Ecto neural progenitor cell (in vitro differentiated cells): Measurements from ENCODE around the gene ASTL.
"Not testable (repeated sequence)": the region's sequence is repeated elsewhere in the genome, so short reads cannot be mapped to it uniquely, and the experiment has no call there.

Experiments used
- DNase-seq: peaks from one replicate; pipeline ENCODE4 v3.0.0-alpha.2; 2018; ENCODE audit warnings: low spot score

Gene ASTL

DNA sequence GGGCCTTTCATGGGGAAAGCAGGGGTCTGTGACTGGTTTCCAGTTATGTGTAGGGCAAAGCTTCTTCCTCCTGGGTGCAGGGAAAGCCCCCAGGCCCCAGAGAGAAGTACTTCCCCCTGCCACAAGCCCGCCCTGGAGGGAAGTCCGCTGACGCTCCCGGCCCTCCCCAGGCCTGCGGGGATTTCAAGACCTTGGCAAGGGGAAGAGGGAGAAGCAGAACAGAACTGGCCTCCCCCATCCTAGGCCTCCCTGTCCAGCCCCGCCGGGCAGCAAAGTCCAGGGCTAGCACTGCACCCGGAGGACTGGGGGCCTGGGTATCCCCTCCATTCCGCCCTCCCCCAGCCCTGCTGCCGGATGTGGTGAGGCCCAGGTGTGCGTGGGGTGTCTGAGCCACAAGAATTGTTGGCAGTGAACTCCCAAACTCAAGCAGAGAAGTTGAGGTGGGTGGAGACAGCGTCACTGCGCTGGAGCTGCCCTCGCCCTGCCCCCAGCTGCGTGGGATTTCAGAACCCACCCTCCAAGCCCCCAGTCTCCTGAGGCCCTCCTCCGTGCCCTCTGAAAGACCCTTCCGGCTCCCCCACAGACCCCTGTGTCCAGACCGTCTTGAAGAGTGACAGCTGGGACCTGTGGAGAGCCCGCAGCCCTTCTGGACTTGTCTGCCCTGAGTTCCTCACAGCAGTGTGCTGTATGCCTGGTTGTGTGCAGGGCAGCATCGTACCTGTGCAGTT lies 8.0 kb upstream of the ASTL start:
- DNase-seq: no peak

DNA sequence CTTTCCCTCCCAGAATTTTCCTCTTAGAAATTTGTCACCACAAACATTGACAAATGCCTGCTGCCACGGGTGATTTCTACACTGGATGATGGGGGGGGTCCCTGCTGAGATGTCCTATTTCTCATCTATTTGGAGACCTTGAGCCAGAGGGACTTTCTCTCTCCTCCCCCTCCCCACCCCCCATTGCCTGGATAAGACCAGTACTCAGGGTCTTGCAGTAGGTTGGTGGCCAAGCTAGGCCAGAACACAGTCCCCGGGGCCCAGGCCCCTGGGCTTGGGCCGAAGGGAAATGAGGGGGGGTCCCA lies 7.5 kb upstream of the ASTL start:
- no peak for DNase-seq

DNA sequence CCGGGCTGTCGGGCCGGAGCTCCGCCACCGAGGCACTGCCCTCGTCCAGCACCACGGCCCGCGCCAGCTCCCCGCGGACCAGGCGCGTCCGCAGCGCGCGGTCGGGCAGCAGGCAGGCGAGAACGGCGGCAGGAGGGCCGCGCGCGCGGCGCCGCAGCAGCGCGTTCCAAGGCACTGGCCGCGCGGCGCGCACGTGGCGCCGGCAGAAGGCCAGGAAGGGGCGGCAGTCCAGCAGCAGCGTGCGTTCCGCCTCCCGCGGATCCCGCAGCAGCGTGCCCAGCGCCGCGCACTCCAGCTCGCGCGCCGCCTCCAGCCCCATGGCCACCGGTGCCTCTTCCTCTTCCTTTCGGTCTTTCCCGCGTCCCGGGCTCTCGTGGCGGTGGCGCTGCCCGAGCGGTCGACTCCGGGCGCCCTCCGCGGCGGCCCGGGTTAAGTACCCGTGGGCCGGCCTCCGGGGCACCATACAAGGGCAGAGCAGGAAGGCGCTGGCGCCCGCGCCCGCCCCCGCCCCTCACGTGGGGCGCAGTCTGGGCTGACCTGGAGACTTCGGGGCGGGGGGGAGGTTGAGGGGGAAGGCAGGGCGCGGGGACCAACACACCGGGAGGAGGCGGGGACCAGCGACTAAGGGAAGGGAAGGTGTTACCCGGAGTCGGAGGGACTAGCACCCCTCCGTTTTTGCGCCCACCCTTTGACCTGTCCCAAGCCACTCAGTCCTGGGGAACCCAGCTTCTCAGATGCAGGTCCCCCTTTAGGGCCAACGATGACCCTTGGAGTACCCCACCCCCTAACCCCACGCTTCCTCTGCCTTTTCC lies 6.9 kb upstream of the ASTL start, which contains the start of gene DUSP2:
Gene DUSP2, minus strand, starts transcription at position 405 of the 812 bp plus-strand sequence. Its CDS starts 86 bp downstream, at position 319.
- peak; percentile 69 for DNase-seq

DNA sequence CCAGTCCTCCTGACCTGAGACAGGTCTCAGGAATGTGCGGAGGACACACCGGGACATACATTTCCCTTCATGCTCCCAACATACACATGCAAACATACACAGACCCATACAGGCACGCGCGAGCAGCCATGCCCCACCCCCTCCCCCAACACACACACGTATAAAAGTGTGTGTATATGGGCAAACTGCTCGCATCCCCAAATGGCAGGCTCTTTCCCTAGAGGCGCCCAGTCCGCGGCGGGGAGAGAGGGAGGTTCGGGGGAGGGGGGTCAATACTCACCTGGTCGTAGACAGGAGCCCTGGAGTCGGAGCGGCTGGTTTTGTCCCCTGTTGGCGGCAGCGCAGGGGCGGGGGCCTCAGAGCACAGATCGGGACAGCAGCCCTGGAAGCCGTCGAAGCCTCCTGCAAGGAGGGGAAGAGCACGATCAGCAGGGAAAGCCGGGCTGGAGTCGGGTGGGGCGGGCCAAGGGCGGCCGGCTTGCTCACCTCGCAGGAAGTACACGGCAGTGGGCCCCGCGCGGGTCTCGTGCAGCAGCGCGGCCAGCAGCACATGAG lies 6.3 kb upstream of the ASTL start:
- no peak for DNase-seq

DNA sequence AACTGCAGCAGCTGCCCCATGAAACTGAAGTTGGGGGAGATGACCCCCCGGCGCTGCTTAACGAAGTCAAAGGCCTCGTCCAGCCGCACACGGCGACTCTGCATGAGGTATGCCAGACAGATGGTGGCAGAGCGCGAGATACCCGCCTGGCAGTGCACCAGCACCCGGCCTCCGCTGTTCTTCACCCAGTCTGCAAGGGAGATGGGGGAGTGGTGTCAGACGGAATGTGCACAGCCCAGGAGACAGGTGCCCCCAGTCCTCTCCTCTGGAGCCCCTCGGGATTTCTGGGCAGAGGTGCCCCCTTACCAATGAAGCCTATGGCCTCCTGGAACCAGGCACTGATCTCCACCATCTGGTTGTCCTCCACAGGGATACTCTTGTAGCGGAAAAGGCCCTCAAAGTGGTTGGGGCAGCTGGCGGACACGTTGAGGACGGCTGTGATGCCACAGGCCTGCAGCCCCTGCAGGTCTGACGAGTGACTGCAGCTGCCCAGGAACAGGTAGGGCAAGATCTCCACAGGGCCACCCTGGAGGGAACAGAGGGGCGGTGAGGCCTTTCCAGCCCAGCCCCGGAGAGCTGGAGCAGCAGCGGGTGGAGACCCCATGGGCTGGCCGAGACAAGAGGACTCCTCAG lies 5.7 kb upstream of the ASTL start:
- no peak for DNase-seq

DNA sequence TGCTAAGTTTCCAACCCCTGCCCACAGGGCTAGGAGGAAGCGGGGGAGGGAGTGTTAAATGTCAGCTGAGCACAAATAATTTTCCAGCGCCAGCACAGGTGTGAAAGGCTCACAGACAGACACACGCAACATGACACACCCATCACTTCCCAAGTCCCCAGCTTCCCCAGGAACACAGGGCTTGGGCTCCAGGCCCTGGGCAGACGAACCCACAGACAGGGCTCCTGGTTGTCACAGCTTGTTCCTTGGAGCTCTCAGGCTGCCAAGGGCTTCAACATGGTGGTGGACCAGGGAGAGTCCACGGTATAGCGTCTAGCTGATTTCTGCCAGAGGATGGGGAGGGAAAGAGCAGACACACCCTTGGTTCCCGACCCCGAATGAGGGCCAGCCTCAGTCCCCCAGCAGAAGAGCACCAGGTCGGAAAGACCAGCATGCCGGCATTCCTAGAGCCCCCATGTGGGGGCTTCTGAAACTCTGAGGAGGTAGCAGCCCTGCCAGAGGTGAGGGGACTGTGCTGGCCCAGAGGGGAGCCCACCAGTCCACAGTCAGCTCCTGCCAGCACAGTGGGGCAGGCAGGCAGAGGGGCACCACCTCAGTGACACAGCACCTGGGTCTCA lies 5.0 kb upstream of the ASTL start:
- DNase-seq: no peak

DNA sequence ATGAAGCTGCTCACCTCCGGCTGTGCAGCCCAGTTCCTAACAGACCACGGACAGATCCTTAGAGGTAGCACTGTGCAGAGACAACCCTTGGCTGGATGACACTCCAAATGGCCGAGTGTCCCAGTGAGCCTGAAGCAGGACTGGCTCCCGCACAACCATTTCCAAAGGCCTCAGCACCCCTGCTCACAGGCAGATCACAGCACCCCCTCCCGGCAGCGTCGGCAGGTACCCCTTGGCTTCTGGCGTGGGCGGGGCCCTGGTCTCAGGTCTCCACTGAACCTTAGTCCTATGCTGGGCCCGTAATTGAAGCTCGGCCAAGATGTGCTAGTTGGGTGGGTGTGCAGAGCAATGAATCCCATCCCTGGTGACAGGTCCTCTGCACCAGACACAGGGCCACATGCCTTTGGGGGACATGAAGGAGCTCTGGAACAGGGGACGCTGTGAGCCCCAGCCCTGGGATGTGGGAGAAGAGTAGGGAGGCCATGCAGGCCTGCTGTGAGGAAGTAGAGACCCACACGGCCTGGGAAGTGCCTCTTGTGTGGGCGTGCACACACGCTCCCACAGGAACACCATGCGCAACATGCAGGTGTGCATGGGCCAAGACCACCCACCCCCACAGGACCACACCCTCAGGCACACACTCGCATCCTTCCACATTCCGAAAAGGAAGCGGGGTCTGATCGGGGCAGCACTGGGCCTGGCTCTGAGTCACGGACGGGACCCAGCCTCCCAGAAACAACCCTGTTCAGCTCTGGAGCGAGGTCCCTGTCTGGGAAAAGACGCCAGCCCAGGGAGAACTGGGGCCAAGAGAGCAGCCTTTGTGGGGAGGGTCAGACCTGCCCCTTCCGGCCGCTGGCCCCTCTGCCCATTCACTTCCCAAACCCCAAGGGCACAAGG lies 4.2 kb upstream of the ASTL start:
- DNase-seq: no peak

DNA sequence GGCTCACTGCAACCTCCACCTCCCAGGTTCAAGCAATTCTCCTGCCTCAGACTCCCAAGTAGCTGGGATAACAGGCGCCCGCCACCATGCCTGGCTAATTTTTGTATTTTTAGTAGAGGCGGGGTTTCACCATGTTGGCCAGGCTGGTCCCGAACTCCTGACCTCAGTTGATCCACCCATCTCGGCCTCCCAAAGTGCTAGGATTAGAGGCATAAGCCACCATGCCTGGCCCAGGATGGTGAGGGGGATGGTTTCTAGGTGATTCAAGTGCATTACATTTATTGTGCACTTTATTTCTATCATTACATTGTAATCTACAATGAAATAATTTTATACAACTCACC lies 3.3 kb upstream of the ASTL start:
- not testable (repeated sequence) for DNase-seq

DNA sequence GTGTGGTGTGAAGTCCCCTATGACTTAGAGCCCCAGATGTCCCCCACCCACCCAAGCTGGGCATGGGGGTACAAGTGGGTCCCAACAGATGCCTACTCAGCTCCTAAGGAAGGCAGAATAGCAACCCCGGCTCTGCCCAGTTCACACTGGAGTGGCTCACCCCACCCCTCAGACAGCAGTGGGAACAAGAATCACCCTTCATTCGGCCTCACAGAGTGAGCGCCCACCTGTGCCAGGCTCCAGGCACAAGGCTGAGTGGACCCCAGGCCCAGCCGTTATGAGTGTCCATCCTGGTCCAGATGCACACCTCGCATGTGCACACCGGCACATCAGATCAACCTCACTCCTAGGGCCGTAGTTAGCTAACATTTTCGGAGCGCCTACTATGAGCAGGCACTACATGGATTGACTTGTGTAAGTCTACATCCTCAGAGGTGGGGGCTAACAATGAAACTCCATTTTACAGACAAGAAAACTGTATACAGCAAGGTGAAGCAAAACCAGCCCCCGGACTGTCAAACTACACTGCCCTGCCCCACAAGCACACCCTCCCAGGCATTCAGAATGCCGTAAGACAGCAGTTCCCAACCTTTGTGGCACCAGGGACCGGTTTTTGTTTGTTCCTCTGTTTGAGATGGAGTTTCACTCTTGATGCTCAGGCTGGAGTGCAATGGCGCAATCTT lies 2.8 kb upstream of the ASTL start:
- DNase-seq: no peak

DNA sequence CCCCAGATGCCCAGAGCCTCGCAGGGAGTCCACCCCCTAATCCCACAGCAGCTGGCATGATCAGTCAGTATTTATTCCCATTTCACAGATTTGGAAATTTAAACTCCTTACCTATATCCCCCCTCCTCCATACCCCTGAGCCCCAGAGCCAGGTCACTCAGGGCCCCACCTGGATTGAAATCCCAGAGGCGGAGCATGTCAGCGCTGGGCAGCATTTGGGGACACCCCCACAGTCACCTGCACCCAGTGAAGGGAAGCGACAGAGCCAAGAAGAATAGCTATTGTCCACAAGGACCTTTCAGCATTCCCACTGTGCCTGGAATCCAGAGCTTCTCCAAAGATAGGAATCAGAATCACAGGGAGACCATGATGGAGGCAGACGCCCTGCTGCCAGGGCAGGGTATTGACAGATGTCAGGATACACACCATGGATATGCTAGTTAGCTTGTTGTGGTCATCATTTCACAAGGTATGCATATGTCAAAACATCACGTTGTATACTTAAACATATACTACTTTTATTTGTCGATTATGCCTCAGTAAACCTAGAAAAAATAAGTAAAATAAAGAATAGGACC lies 968 bp upstream of the ASTL start:
- DNase-seq: no peak

DNA sequence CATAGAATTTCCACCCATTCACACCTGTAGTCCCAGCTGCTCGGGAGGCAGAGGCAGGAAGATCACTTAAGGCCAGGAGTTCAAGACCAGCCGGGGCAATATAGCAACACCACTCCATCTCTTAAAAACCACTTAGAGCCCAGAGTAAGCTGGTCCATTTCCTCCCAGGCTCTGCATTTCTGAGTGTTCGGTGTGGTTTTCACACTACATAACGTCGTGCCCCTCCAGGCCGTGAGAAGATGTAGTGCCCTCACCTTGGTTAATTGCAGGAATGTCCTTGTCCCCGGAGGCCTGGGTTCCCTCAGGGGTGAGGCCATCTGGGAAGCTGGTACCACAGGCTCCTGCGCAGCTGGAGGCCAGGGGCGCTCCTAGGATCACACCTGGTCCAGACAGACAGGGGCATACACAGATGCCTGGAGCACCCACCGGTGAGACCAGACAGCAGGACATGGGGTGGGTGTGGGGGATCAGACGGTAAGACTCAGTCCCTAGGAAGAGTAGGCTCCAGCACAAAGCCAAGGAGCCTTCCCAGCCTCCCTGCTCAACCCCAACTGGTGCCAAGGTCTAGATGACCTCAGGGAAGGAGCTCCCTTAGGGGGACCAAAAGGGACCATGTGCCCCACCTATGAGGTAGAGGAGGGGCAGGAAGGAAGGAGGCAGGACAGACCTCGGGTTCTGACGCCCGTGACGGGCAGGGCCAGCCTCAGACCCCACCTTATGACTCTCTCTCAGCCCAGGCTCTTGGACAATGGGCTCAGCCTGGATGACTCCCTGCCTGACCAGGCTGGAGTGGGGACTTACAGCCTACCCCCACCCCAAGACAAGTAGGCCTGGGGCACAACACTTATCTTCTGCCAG lies 752 bp downstream of the ASTL start:
- DNase-seq: no peak

DNA sequence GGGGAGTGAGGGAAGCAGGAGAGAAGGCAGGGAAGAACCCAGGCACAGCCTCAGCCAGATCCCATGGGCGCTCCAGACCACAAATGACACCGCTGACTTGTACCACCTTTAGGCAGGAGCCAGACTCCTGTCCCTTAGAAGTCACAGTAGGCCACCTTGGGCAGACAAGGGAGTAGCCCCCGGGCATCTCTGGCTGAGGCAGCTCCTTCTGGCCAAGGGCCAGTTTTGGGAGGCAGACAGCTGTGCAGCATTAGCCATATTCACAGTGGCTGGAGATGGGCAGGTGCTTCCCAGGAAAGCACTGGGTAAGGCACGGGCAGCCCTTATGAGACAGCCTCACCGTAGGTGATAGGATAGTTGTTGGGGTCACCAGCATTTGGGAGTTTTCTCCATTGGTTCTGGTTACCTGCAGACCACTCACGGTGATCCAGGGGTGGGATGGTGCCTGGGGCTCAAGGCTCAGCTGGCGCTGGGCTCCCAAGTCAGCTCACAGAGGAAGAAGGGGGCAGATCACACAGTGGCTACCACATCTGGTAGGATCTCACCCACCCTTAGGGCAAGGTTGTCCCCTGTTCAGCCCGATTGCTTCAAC lies 2.1 kb downstream of the ASTL start:
- DNase-seq: no peak

DNA sequence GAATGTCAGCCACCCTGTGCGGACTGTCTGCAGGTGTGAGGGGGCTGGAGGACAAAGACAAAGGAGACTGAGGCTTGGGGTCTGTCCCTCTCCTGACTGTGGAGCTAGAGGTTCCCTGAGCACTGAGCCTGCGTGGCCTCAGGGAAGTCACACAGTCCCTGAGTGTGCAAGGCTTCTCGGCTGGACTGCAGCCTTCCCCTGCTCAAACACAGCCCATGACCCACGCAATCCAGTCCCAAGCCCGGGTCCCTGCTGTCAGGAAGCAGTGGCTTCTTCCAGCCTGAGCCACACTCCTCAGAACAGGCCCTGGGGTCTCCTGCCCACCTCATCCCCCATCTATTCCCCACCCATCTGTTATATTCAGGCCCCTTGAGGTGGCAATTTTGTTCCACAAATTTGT lies 2.7 kb downstream of the ASTL start:
- no peak for DNase-seq

DNA sequence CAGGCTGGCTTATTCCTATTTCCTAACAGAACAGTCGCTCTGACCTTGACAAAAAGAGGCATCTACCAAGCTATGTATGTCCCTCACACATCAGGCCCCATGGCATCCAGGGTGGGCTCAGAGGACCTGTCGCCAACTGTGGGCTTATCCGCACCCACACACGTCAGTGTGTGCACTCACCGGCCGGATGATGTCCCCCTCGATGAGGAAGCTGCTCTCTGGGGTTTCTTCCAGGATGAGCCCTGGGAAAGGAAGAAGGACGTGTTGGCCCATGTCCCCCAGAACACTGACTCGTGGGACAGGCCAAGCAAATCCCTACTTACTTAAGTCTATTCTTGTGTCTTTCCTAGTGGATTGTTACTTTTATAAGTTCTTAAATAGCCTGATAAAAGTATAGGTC lies 3.1 kb downstream of the ASTL start:
- DNase-seq: no peak

DNA sequence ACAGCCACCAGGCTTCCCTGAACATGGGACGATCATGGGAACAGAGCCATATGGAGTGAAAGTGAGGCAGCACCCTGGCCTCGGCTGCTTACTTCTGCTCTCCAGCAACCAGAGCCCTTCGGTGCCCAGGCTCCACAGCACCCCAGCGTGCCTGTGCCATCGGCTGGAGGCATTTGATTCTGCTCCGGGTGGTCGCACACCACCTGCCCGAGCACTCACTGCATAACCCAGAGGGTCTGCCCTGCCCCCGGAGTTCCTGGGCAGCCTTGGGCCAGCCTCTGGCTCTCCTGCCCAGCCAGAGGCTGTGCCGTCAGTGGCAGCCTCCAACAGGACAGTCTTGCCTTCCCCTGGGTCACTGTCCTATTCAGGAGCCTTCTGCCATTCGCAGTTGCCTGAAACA lies 3.9 kb downstream of the ASTL start:
- no peak for DNase-seq

DNA sequence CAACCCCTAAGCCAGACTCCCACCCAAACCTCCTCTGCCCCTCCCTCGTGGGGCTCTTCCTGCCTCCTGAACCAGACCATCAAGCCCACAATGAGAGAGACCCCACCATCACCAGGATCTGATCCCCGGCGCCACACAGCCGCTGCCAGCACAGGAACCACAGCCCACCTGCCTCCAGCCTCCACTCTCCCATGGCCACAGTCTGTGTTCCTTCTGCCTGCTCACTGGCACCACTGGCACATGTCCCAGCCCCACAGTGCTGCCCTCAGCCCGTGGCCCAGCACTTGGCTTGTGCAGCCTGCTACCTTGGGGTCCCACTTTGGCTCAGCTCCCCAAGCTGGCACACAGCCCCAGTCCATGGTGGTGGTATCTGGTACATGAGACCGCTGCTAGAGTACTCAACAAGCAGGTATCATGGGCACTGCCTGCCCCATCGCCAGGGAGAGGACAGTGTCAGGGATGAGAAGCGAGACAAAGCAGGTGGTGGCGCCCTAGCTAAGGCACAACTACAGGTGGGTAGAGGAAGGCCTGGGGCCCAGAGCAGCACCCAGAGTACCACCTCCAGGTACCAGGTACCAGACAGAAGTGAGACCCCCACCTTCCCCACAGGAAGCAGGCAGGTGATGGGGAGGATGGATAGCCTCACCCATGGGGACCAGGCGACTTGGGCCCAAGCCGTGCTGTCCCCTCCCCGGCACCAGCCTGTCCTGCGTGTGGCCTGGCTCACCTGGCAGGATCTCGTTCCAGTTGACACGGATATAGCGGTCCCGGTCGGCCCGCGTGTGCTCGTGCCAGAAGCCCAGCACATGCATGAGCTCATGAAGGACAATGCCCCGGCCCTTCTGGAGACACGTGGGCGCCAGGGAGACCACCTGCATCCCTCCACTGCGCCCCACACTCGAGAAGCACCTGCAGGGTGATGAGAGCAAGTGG lies 6.2 kb downstream of the ASTL start:
- no peak for DNase-seq

DNA sequence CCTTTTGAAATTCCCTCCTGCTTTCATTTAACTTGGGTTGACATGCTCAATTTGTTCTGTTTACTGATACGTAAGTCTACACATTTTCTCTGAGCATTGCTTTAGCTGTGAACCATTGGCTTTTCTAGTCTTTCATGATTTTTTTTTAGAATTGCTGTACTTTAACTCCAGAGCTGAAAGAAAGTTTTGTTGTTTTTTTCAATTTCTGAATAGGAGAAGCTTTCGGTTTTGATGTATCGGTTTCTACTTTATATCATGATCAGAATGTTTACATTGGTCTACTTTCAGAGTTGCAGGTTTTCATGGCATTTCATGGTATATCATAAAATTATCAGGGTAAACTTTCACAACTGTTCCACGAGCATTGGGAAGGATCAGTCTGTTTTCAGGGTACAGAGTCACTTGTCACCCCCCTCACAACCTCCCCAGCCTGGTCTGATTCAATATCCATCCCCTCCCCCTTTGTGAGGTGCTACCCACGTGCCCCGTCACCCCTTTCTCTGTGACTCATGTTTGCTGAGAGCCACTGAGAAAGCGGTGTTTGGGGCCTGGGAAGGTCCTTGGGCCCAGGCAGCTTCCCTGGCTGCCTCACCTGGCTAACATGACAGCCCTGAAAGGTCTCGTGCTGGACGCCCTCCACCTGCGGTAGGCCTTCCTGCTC lies 7.0 kb downstream of the ASTL start:
- DNase-seq: no peak

DNA sequence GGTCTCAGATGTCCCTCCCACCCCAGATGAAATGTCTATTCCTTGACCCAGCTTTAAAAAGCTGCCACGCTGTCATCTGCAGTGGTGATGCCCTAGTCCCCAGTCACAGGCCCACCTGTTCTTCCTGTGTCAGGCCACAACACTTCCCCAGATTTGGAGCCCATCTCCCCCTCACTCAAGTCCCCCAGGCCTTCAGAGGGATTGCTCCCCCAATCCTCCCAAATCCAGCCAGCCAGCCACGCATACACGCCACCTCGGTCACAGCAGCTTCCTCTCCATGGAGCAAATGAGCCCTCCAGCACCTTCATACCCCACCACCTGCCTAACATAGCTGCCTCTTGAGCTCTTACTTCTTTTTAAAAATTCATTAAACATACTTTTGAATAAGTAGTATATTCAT lies 7.8 kb downstream of the ASTL start:
- no peak for DNase-seq
